Heart right ventricle (tissue), 16 donors: ENCODE measurements around the gene PIM3. TPM values are rescaled to one million over a fixed set of nuclear protein-coding genes. Genes with fewer than 3 reads are reported as not detected.
A peak's percentile ranks its signal among the peaks of the same experiment; 100 is the strongest.

Source experiments
- ATAC-seq, 8 donors: fragments of 200-7000 bp; cut with Tn5 transposase; one replicate each; pipeline ENCODE4 v1.9.1; 2020; ENCODE audit warnings: mild to moderate bottlenecking in 8 of 8, moderate library complexity in 8 of 8, moderate number of reproducible peaks in 1 of 8
- DNase-seq, 2 donors: peaks; one replicate each; pipeline ENCODE4 v3.0.0-alpha.2; 2020
- H3K27ac ChIP-seq, 10 donors: fragments of 200-600 bp; sonication (generic) in 2 of 10; one replicate each; pipeline versions ENCODE4 v1.5.0 to v1.8.0; 2020 to 2022; ENCODE audit warnings: mild to moderate bottlenecking in 3 of 10
- H3K27me3 ChIP-seq, 7 donors: fragments of 200-600 bp; one replicate each; pipeline ENCODE4 v1.8.0; 2021 to 2022; ENCODE audit warnings: mild to moderate bottlenecking in 2 of 7
- H3K36me3 ChIP-seq, 9 donors: fragments of 200-600 bp; sonication (generic) in 1 of 9; one replicate each; pipeline versions ENCODE4 v1.5.0 to v1.8.0; 2020 to 2022; ENCODE audit warnings: mild to moderate bottlenecking in 2 of 9
- H3K4me1 ChIP-seq, 9 donors: fragments of 200-600 bp; sonication (generic) in 1 of 9; one replicate each; pipeline versions ENCODE4 v1.5.0 to v1.8.0; 2020 to 2022; ENCODE audit warnings: mild to moderate bottlenecking in 4 of 9
- H3K4me3 ChIP-seq, 10 donors: fragments of 200-600 bp; sonication (generic) in 2 of 10; one replicate each; pipeline versions ENCODE4 v1.5.0 to v1.8.0; 2020 to 2022; ENCODE audit warnings: mild to moderate bottlenecking in 7 of 10, moderate library complexity in 2 of 10
- H3K9me3 ChIP-seq, 11 donors: fragments of 200-600 bp in 10 of 11; sonication (generic) in 2 of 11; one replicate each; pipeline versions ENCODE4 v1.5.0 to v1.8.0; 2013 to 2022; ENCODE audit warnings: mild to moderate bottlenecking in 2 of 11, control low read depth in 1 of 11, moderate library complexity in 1 of 11
- CTCF ChIP-seq, 9 donors: fragments of 200-600 bp; sonication (generic) in 2 of 9; IDR thresholded peaks; one replicate each; pipeline versions ENCODE4 v1.5.0 to v1.8.0; 2021 to 2022; ENCODE audit warnings: antibody characterized with exemption in 9 of 9, mild to moderate bottlenecking in 5 of 9, moderate library complexity in 1 of 9
- WGBS, 2 donors: extraction: QIAGEN DNeasy Blood & Tissue Kit; methylation state at CpG; one replicate each; pipeline ENCODE4 v1.1.7; 2013; ENCODE audit warnings: inconsistent platforms in 1 of 2; 5-methylcytosine and 5-hydroxymethylcytosine counted together
- intact Hi-C, 10 donors: fragments of 100-400 bp; cut with DNase I; formaldehyde crosslinking; loops; one replicate each; pipeline versions ENCODE4 v1.11.1 to v1.14.2; 2022
- polyA plus RNA-seq, 2 donors: library from polyadenylated mRNA; stranded (reverse); fragments of 200-250 nt; gene quantifications; one replicate each; pipeline ENCODE4 v1.2.3, GENCODE V29; 2013
- total RNA-seq, 10 donors: library from RNA; stranded (reverse); fragmentation: NEBNext Ultra II Directional in 3 of 10; extraction: Animal tissue kit (Norgen Biotek cat#: 25700) in 3 of 10; gene quantifications; one replicate each; pipeline versions ENCODE4 v1.2.1 to v1.2.4, GENCODE V29; 2021 to 2023
- donor health status: Arrhythmogenic right ventricular cardiomyopathy.
- donor health status: ischemic (EF 13 %, LVEDD 7.1; RV severe dilation, severe dysfunction).
- donor health status: healthy with polysubstance abuse.
- donor health status: DM: no; HTN: yes; CAD: no.
- donor health status: DM: no; HTN: no; CAD: no.
- donor health status: ischemic (EF 25% LVEDD 6.9; RV normal size, moderate dysfunction).
- donor health status: ischemic (EF 25% LVEDD 5.7; RV mildly dilated, moderate dysfunction).
- donor health status: healthy.
- donor health status: DM: yes; HTN: yes; CAD: no.
- donor health status: Ischemic cardiomyopathy.
- donor health status: ischemic (EF 35%, LVEDD 5.7; RV mildly dilated, moderate dysfunction).
- donor health status: nonischemic (EF 11% LVEDD 7.7; RV severe dilation, severe dysfunction).
- donor health status: DM: yes; HTN: yes; CAD: no.
- donor health status: PGD.
- donor health status: ischemic (EF 29% LVEDD 5.4; RV normal size, mild dysfunction).
- donor health status: nonischemic (EF 23%, LVEDD 6.1; RV moderate dilation, normal function).

Gene PIM3
- total and polyA plus RNA-seq, 12 donors = 27.4 to 81.6 (median 43.7) TPM

GRCh38 chr22:49961601-49962011 lies 1.0 kb downstream of the PIM3 start:
- intact Hi-C loops = loop anchor here in 5 of 10 donors (1.0 to 2.0 kb wide), 3 partner anchors 25 to 27 kb away; no protein-coding TSS in a partner anchor
- H3K4me1 ChIP-seq = peaks cover 42 to 62% (median 57%) of the 10 kb centered on the region in 9 donors
- peak; percentile 30 to 37 for DNase-seq

GRCh38 chr22:49962012-49962750 lies 1.6 kb downstream of the PIM3 start:
- intact Hi-C loops = no loop called here
- Histone ChIP-seq H3K9me3 (no peaks in the 10 kb centered on the region), H3K36me3 (peaks cover 0 to 45% (median 17%) of the 10 kb centered on the region in 9 donors), H3K4me1 (peaks cover 45 to 67% (median 61%) of the 10 kb centered on the region in 9 donors), H3K4me3 (peak overlapping the region; percentile 82 to 97 (median 89)), H3K27ac (peak overlapping the region; percentile 86 to 100 (median 98)), H3K27me3 (no peaks in the 10 kb centered on the region)
- ATAC-seq (peak; percentile 39 to 80 (median 64)), DNase-seq (peak; percentile 90 to 93)
- TF ChIP-seq CTCF (IDR thresholded peaks at IDR 0.05) = peak in 1 of 9 donors; percentile 11
- WGBS, 2 donors = 2 to 5% methylated on average over 57 to 70 of the region's 70 CpGs

More at GRCh38 chr22:49961601-49962011, 1.0 kb downstream of the PIM3 start:
- Histone ChIP-seq H3K4me3 (peak overlapping the region; percentile 82 to 97 (median 89)), H3K36me3 (peaks cover 0 to 45% (median 17%) of the 10 kb centered on the region in 9 donors), H3K9me3 (no peaks in the 10 kb centered on the region), H3K27me3 (no peaks in the 10 kb centered on the region), H3K27ac (peak overlapping the region; percentile 86 to 100 (median 98))
- ATAC-seq = no peak
- TF ChIP-seq CTCF (IDR thresholded peaks at IDR 0.05) = no peak
- WGBS, 2 donors = 1 to 2% methylated on average over 47 to 49 of the region's 49 CpGs

GRCh38 chr22:49962751-49963646 lies 2.4 kb downstream of the PIM3 start:
- TF ChIP-seq CTCF (IDR thresholded peaks at IDR 0.05) = no peak
- intact Hi-C loops = no loop called here
- WGBS, 2 donors = 43 to 56% methylated on average over 63 of the region's 63 CpGs
- ATAC-seq = peak in 2 of 8 donors; percentile 1
- Histone ChIP-seq H3K36me3 (peaks cover 0 to 45% (median 17%) of the 10 kb centered on the region in 9 donors), H3K9me3 (no peaks in the 10 kb centered on the region), H3K4me1 (peaks cover 51 to 75% (median 70%) of the 10 kb centered on the region in 9 donors), H3K27me3 (no peaks in the 10 kb centered on the region), H3K4me3 (peak overlapping the region; percentile 82 to 97 (median 89)), H3K27ac (peak overlapping the region; percentile 55 to 99 (median 96))
- DNase-seq = peak; percentile 18 to 32

GRCh38 chr22:49963647-49964026 lies 3.1 kb downstream of the PIM3 start:
- peak in 1 of 2 donors; percentile 15 for DNase-seq
- peaks cover 51 to 78% (median 75%) of the 10 kb centered on the region in 9 donors for H3K4me1 ChIP-seq
- H3K4me3 ChIP-seq = peak overlapping the region in 9 of 10 donors; percentile 82 to 97 (median 88)
- no peaks in the 10 kb centered on the region for H3K9me3 ChIP-seq
- no peaks in the 10 kb centered on the region for H3K27me3 ChIP-seq
- peaks cover 0 to 45% (median 17%) of the 10 kb centered on the region in 9 donors for H3K36me3 ChIP-seq
- 53 to 62% methylated on average over 6 of the region's 6 CpGs for WGBS, 2 donors
- intact Hi-C loops = no loop called here
- peak overlapping the region in 9 of 10 donors; percentile 71 to 99 (median 98) for H3K27ac ChIP-seq
- no peak for TF ChIP-seq CTCF (IDR thresholded peaks at IDR 0.05)
- ATAC-seq = no peak
